ENCODE results near the gene CYREN. TPM values are rescaled to one million over a fixed set of nuclear protein-coding genes. Genes with fewer than 3 reads are reported as not detected.

Gene CYREN
- total RNA-seq, 1 donor from 2014 or later = 33.3 TPM

- no peak overlapping the region for H3K27ac Mint-ChIP-seq (ENCODE audit: unreplicated experiment)
These were observed 53.4 kb downstream of the CYREN start for GRCh38 chr7:135117096-135117495.

More at GRCh38 chr7:135117096-135117495, 53.4 kb downstream of the CYREN start:
- no peak for DNase-seq
- no peak for TF ChIP-seq CTCF (IDR thresholded peaks at IDR 0.05; ENCODE audit: partially characterized antibody, unreplicated experiment)
- peaks cover 10% of the 10 kb centered on the region for H3K36me3 Mint-ChIP-seq (ENCODE audit: unreplicated experiment)
- no peak overlapping the region for H3K4me3 Mint-ChIP-seq (ENCODE audit: unreplicated experiment)
- H3K27me3 Mint-ChIP-seq (ENCODE audit: unreplicated experiment) = no peaks in the 10 kb centered on the region
- H3K4me1 Mint-ChIP-seq (ENCODE audit: low read depth, unreplicated experiment) = peaks cover 4% of the 10 kb centered on the region
- no peaks in the 10 kb centered on the region for H3K9me3 Mint-ChIP-seq (ENCODE audit: unreplicated experiment)

Small RNA genes lying within 50 kb of the gene (microRNA-seq; reads per million reads assigned to microRNA genes)
- 1.8 reads per million, percentile 9 among the genes with 10 or more reads in this experiment for gene MIR6509 (ENCODE audit: unreplicated experiment)

Other genes starting within 250 kb of the CYREN start
- gene AGBL3, start 184.2 kb downstream of the CYREN start, total RNA-seq (ENCODE audit: unreplicated experiment) = 2.3 TPM
- gene TMEM140, start 22.6 kb downstream of the CYREN start, total RNA-seq (ENCODE audit: unreplicated experiment) = not detected
- gene WDR91, start 40.8 kb upstream of the CYREN start, total RNA-seq (ENCODE audit: unreplicated experiment) = 24.5 TPM
- not detected for gene STRA8, start 63.1 kb upstream of the CYREN start, total RNA-seq (ENCODE audit: unreplicated experiment)